ENCODE results near the gene DFFA.
"Not testable (repeated sequence)": the region's sequence is repeated elsewhere in the genome, so short reads cannot be mapped to it uniquely, and the experiment has no call there.

The DFFA gene

GRCh38 chr1:10510520-10511493 lies 38.5 kb upstream of the DFFA start:
- H3K4me3 ChIP-seq (ENCODE audit: low read depth, low read length): peak overlapping the region; percentile 39

GRCh38 chr1:10509809-10510509 lies 37.6 kb upstream of the DFFA start:
- H3K4me3 ChIP-seq (ENCODE audit: low read depth, low read length): peak overlapping the region; percentile 39; the same call in 1 of the 2 replicates
- TF ChIP-seq CTCF (IDR thresholded peaks at IDR 0.05; ENCODE audit: low read depth, low read length): no peak

More at GRCh38 chr1:10510520-10511493, 38.5 kb upstream of the DFFA start:
- no peak for TF ChIP-seq CTCF (IDR thresholded peaks at IDR 0.05; ENCODE audit: low read depth, low read length)

- no peak overlapping the region for H3K4me3 ChIP-seq (ENCODE audit: low read depth, low read length)
Observed at GRCh38 chr1:10508511-10508951, 36.2 kb upstream of the DFFA start.

GRCh38 chr1:10507111-10507879 lies 35.0 kb upstream of the DFFA start:
- H3K4me3 ChIP-seq (ENCODE audit: low read depth, low read length): no peak overlapping the region
- peak; percentile 91 for TF ChIP-seq CTCF (IDR thresholded peaks at IDR 0.05; ENCODE audit: low read depth, low read length)

More at GRCh38 chr1:10508511-10508951, 36.2 kb upstream of the DFFA start:
- no peak for TF ChIP-seq CTCF (IDR thresholded peaks at IDR 0.05; ENCODE audit: low read depth, low read length)

GRCh38 chr1:10506677-10507047 lies 34.3 kb upstream of the DFFA start:
- H3K4me3 ChIP-seq (ENCODE audit: low read depth, low read length): no peak overlapping the region
- TF ChIP-seq CTCF (IDR thresholded peaks at IDR 0.05; ENCODE audit: low read depth, low read length): no peak

- H3K4me3 ChIP-seq (ENCODE audit: low read depth, low read length): not testable (repeated sequence)
Observed at GRCh38 chr1:10506046-10506676, 33.8 kb upstream of the DFFA start.

GRCh38 chr1:10504249-10504648 lies 31.9 kb upstream of the DFFA start:
- no peak for TF ChIP-seq CTCF (IDR thresholded peaks at IDR 0.05; ENCODE audit: low read depth, low read length)
- H3K4me3 ChIP-seq (ENCODE audit: low read depth, low read length): no peak overlapping the region

Measured in WI38 (cell line).